Measurements from ENCODE around the gene ATG4C. TPM values are rescaled to one million over a fixed set of nuclear protein-coding genes. Genes with fewer than 3 reads are reported as not detected.

ATG4C gene
- total and polyA plus RNA-seq, 2 of the 13 experiments (the other 11 are each of a cell fraction or from before 2014, with no cell fraction given) = 4.0 to 11.2 TPM

GRCh38 chr1:62832276-62832675 lies 48.3 kb downstream of the ATG4C start (continued):
- no peak for TF ChIP-seq CEBPB (IDR thresholded peaks at IDR 0.05; ENCODE audit: borderline replicate concordance, low read depth, low read length)

- in situ Hi-C loops (cut with HindIII; ENCODE audit: extremely low pct_ligation_motif_present, low pct_unique_long_range_greater_than_20kb) = loop anchor here (25.0 kb wide), 1 partner anchor 304 kb away; no protein-coding TSS in a partner anchor
- CTCF ChIA-PET (ENCODE audit: low intra/inter-chr PET ratio, low total read pairs) = no interaction called here
- TF ChIP-seq ZNF710 (CRISPR knock-in tag; IDR thresholded peaks at IDR 0.05; ENCODE audit: borderline replicate concordance) (no peak), POLR2A (IDR thresholded peaks at IDR 0.05; ENCODE audit: insufficient read depth in 1 of 2, low read depth in 2 of 2, low read length in 2 of 2) (no peak), ZNF780A (CRISPR knock-in tag; IDR thresholded peaks at IDR 0.05) (no peak), HDAC1 (CRISPR knock-in tag; IDR thresholded peaks at IDR 0.05) (no peak), ZBTB26 (CRISPR knock-in tag; IDR thresholded peaks at IDR 0.05; ENCODE audit: borderline replicate concordance) (no peak), ZMAT5 (CRISPR knock-in tag; IDR thresholded peaks at IDR 0.05; ENCODE audit: borderline replicate concordance, low read depth) (no peak), SNRNP70 (IDR thresholded peaks at IDR 0.05; ENCODE audit: low read depth, low read length) (no peak), ZNF407 (CRISPR knock-in tag; IDR thresholded peaks at IDR 0.05; ENCODE audit: not compliant biosample characterization) (no peak), HOXD1 (CRISPR knock-in tag; IDR thresholded peaks at IDR 0.05) (no peak)
Observed at GRCh38 chr1:62833529-62833928, 49.6 kb downstream of the ATG4C start.

More at GRCh38 chr1:62833529-62833928, 49.6 kb downstream of the ATG4C start:
- Histone ChIP-seq H3K27me3 (ENCODE audit: control insufficient read depth in 1 of 2, insufficient read depth in 2 of 2, low read length in 2 of 2) (no peaks in the 10 kb centered on the region; a peak in 1 of 5 replicates), H2AFZ (ENCODE audit: low read length) (no peak overlapping the region), H3K4me2 (ENCODE audit: low read depth, low read length) (no peak overlapping the region), H3K4me1 (ENCODE audit: insufficient read depth, low read length) (no peaks in the 10 kb centered on the region), H3K36me3 (replicated peaks in 1 of 2; ENCODE audit: control insufficient read depth in 1 of 2, insufficient read depth in 2 of 2, low read length in 2 of 2) (0 out of 5 replicates have a peak, but pooled peaks cover 0 to 3% of the 10 kb centered on the region in 2 experiments), H3K27ac (ENCODE audit: extremely low read length, insufficient read depth, low read length) (no peak overlapping the region), H4K20me1 (ENCODE audit: insufficient read depth, low read length) (no peaks in the 10 kb centered on the region), H3K9ac (ENCODE audit: insufficient read depth, low read depth, low read length) (no peak overlapping the region), H3K4me3 (replicated peaks in 1 of 3; ENCODE audit: insufficient read depth in 1 of 3, low read depth in 2 of 3, low read length in 3 of 3) (no peak overlapping the region), H3K79me2 (ENCODE audit: insufficient read depth, low read length) (no peaks in the 10 kb centered on the region), H3K9me3 (ENCODE audit: low read length) (no peaks in the 10 kb centered on the region)
- FAIRE-seq (no peak), ATAC-seq (no peak), DNase-seq (ENCODE audit: low spot score) (no peak)
- POLR2A ChIA-PET = no interaction called here
- intact Hi-C loops (cut with micrococcal nuclease; ENCODE audit: unreplicated experiment) = no loop called here
- no TSS peak for BruUV-seq (replicated peaks)
- 94% methylated on average over 4 of the region's 4 CpGs for WGBS (ENCODE audit: low lambda C conversion rate)
